ENCODE data around the gene MUC5B.

- no peak for TF ChIP-seq CTCF (IDR thresholded peaks at IDR 0.05; ENCODE audit: extremely low read depth in 1 of 2, insufficient read depth in 1 of 2, low read depth in 1 of 2, low read length in 2 of 2)
- TF ChIP-seq MAX (IDR thresholded peaks at IDR 0.05; ENCODE audit: insufficient read depth, insufficient read length): no peak
These were observed 26.1 kb upstream of the MUC5B start for GRCh38 chr11:1196516-1197391.

Measured in endothelial cell of umbilical vein (primary cell).